GM19035 (cell line): ENCODE measurements around the gene CAP2.
A peak's percentile ranks its signal among the peaks of the same experiment; 100 is the strongest.
"Not testable (repeated sequence)": the region's sequence is repeated elsewhere in the genome, so short reads cannot be mapped to it uniquely, and the experiment has no call there.

Experiments used
- ATAC-seq: cut with Tn5 transposase; IDR thresholded peaks from one replicate; pipeline ENCODE4 v1.9.1; 2021; ENCODE audit not compliant: unreplicated experiment

CAP2 gene

DNA sequence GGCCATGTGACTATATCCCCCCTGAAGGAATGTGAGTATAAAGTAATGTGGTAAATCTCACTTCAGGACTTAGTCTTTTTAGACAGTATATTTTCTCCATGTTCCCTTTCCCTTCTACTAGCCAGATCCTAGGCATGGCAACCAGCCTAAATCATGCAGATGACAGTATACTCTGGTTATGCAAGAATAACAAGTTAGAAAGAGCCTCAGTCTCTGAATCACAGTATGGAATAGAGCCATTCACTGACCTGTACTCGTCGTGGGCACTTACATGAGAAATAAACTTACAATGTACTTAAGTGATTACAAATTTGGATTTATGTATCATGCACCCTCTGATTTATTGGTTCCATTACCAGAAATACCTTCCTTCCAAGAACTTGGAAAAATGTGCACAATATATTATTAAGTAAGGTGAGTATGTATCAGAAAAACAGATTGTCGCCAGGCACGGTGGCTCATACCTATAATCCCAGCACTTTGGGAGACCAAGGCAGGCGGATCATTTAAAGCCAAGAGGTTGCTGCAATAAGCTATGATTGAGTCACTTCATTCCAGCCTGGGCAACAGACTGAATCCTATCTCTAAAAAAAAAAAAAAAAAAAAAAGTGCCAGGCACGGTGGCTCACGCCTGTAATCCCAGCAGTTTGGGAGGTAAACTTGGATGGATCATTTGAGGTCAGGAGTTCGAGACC is 181.6 kb downstream of the CAP2 start:
- no peak for ATAC-seq

DNA sequence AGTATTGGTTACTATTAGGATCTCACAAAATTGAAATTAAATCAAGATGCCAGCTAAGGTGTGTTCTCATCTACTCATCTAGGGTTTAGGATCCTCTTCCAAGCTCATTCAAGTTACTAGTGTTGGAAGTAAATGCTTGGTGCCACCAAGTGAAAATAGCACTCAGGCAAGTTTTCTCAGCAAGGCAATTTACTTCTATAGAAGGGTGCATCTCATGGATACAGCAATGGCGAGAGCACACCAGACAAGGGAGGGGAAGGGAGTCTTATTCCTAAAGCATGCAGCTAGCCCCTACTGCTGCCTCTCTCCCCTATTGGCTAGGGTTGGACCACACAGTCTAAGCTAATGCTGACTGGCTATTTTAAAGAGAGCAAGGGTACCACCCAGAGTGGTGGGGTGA is 183.7 kb downstream of the CAP2 start:
- ATAC-seq: no peak

DNA sequence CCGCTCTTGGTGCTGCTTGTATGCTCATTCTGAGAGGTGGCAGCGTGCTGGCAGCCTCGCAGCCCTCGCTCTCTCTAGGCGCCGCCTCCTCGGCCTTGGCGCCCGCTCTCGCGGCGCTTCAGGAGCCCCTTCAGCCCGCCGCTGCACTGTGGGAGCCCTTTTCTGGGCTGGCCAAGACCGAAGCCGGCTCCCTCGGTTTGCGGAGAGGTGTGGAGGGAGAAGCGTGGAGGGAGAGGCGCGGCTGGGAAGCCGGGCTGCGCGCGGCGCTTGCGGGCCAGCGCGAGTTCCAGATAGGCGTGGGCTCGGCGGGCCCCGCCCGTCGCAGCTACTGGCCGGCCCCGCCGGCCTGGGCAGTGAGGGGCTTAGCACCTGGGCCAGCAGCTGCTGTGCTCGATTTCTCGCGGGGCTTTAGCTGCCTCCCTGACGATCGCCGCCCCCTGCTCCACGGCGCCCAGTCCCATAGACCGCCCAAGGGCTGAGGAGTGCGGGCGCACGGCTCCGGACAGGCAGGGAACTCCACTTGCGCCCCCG is 187.2 kb downstream of the CAP2 start:
- no peak for ATAC-seq

DNA sequence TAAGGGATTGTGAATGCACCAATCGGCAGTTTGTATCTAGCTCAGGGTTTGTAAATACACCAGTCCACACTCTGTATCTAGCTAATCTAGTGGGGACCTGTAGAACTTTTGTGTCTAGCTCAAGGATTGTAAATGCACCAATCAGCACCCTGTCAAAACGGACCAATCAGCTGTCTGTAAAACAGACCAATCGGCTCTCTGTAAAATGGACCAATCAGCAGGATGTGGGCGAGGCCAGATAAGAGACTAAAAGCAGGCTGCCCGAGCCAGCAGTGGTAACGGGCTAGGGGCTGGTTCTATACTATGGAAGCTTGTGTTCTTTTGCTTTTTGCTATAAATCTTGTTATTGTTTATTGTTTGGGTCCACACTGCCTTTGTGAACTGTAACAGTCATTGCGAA is 187.9 kb downstream of the CAP2 start:
- not testable (repeated sequence) for ATAC-seq

DNA sequence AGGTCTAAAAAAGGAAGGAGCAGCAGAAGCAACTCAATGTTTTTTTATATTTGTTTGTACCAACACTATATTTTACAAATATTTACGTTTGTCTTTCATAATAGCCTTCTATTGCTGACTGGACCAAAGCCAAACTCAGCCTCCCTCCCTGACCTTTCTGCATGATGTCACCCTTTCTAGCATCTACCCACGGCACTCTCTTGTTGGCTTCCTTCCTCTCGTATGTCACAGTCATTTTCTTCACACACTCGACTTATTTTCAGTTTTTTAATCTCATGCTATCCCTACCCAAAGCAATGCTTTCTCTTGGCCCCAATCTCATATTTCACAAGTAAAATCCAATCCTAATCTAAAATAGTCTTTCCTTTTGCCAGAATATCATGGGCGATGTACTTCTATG is 190.4 kb downstream of the CAP2 start:
- ATAC-seq: no peak

DNA sequence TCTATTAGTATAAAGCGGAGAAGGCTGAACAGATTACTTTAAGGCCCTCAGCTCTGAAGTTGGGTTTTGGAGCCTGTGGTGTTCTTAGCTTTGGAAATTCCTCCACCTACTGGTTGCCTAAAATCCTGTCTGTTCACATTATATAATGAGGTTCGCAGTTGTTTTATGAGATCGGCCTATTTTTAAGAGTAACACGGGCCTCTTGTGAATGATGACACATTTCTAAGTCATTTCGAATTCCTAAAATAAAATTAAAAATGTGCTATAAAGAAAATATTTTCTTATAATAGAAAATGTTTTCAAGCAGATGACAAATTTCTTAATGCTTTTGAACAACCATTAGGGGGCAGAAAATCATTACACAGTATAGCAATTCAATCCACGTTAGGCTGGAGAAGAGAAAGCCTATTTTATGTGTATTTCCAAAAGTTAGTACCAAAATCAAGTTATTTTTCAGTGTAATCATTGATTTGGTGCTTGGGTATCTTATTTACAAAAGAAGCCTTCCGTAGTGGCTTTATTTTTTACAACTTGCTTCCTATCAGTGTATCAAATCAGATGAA is 190.9 kb downstream of the CAP2 start:
- no peak for ATAC-seq

DNA sequence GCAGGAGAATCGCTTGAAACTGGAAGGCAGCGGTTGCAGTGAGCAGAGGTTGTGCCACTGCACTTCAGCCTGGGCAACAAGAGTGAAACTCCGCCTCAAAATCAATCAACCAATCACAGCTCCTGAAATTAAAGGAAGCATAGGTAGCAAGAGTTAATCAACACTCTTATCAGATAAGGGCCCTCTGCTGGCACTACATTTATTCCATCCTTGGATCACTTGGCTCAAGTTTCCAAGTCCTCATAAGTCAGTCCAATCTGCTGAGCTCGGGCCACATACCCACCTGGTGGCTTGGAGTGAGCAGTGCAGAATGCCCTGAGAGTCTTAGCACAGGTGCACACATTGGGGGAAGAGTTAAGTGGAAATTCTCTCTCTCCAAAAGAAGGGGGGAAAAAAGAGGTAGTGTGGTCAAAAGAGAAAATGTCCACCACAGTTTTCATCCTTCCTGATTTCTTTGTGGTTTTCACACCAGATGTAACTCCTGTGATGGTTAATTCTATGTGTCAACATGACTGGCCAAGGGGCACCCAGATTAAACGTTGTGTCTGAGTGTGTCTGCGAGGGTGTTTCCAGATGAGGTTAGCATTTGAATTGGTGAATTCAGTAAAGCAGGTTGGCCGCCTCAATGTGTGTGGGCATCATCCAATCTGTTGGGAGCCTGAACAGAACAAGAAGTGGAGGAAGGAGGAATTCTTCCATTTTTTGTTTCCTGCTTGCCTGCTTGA is 192.5 kb downstream of the CAP2 start:
- ATAC-seq: no peak

DNA sequence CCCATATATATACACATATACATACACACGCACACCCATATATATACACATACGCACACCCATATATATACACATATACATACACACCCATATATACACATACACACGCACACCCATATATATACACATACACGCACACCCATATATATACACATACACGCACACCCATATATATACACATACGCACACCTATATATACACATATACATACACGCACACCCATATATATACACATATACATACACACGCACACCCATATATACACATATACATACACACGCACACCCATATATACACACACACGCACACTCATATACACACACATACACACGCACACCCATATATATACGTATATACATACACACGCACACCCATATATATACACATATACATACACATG is 193.2 kb downstream of the CAP2 start:
- ATAC-seq: not testable (repeated sequence)

DNA sequence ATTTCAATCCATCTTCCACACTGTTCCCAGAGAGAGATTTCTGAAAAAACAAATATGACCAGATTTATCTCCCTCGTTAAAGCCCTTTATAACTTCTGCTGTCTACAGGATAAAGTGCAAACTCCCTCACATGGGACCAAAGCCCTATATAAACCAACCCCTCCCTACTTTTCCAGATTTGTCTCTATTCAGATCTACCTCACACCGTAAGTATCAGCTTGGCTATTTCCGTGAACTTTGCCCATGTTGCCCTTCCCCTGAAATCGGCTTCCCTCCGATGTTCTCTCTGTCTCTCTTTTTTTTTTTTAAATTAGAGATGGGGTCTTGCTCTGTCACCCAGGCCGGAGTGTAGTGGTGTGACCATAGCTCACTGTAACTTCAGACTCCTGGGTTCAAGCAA is 194.6 kb downstream of the CAP2 start:
- no peak for ATAC-seq

DNA sequence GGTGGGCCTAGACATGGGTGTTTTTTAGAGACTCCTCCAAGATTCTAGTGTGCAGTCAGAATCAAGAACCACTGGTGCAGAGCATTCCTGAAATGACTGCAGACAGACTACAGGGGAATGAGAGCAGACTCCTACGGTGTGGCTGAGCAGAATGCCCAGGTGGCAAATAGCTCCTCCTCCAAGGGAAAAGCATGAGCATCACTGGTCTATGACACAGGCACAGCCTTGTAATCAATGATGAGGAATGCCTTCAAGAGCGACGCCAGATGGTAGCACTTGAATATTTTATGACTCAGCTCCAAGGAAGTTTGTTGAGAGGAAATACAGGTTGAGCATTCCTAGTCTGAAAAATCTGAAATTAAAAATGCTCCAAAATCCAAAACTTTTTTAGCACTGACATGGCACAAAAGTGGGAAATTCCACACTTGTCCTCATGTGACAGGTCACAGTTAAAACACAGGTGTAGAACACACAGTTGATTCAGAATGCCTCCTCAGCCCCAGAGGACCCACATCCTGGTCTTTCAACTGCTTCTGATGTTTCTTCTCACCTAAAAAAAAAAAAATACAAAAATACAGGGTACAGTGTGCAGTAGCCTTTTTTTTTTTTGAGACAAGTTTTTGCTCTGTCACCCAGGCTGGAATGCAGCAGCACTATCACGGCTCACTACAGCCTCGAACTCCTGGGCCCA is 196.2 kb downstream of the CAP2 start:
- no peak for ATAC-seq

DNA sequence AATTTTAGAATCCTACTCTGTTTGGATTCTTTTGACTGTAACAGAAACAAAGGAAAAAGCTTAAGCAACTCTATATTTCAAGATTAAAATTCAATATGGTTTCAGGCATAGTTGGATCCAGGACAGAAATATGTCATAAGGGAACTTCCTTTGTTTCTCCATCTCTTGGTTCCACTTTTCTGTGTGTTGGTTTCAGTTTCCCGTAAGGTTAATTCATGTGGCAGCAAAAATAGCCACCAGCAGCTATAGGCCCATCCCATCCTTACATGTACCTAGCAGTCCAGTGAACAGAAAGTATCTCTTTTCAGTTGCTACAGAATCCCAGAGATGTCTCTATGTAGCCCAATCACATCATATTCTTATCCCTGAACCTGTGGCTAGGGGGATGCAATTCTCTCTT is 197.9 kb downstream of the CAP2 start:
- ATAC-seq: no peak

DNA sequence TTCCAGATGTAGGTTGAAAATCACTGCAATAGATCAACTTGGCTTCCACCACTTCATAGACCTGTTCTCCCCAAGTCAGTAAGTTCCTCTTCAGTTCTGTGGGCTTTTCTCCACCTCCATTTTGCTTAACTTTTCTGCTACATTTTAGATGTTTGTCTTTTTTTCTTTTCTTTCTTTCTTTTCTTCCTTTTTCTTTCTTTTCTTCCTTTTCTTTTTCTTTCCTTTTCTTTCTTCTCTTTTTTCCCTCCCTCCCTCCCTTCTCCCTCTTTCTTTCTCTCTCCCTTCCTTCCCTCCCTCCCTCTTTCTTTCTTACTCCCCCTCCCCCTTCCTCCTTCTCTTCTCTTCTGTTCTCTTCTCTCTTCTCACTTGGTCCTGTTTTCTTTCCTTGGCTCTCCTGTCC is 199.9 kb downstream of the CAP2 start:
- no peak for ATAC-seq

DNA sequence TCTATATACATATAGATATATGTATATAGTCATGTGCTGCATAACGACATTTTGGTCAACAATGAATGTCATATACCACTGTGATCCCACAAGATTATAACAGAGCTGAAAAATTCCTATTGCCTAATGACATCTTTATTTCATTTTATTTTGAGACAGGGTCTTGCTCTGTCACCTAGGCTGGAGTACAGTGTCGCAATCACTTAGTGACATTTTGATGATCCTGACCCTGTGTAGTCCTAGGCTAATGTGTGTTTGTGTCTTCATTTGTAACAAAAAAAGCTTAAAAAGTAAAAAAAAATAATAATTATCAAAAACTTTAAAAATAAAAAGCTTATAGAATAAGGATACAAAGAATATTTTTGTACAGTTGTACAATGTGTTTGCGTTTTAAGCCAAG is 202.7 kb downstream of the CAP2 start:
- no peak for ATAC-seq

DNA sequence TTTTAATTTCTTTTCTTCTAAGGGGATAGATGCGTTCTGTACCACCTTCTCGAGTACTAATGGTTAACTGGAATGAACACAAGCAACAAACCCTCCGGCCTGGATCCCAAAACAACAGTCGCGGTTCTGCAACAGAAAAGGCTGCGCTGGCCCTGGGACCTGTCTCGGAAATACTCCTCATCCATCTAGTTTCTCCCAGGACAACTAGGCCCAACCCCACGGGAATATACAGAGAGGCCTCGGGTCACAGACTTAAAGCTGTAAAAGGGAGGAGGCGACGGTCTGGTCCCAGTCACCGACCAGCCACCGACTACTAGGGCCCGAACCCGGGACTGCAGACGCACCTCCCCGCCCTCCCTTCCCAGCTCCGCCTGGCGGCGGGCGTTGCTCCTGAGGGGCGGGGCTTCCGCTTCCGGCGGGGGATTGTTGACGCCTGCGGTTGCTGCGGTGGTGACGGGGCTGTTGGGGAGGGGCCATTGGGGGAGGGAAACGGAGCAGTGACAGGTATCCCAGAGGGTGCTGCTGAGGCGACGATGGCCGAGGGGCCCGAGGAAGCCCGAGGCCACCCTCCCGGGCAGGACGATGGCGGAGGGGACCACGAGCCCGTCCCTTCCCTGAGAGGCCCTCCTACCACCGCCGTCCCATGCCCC is 206.6 kb downstream of the CAP2 start, which contains the start of gene FAM8A1:
Gene FAM8A1, plus strand, starts transcription at position 426 of the 650 bp plus-strand sequence. Its CDS starts 108 bp downstream, at position 534.
- peak; percentile 93 for ATAC-seq

DNA sequence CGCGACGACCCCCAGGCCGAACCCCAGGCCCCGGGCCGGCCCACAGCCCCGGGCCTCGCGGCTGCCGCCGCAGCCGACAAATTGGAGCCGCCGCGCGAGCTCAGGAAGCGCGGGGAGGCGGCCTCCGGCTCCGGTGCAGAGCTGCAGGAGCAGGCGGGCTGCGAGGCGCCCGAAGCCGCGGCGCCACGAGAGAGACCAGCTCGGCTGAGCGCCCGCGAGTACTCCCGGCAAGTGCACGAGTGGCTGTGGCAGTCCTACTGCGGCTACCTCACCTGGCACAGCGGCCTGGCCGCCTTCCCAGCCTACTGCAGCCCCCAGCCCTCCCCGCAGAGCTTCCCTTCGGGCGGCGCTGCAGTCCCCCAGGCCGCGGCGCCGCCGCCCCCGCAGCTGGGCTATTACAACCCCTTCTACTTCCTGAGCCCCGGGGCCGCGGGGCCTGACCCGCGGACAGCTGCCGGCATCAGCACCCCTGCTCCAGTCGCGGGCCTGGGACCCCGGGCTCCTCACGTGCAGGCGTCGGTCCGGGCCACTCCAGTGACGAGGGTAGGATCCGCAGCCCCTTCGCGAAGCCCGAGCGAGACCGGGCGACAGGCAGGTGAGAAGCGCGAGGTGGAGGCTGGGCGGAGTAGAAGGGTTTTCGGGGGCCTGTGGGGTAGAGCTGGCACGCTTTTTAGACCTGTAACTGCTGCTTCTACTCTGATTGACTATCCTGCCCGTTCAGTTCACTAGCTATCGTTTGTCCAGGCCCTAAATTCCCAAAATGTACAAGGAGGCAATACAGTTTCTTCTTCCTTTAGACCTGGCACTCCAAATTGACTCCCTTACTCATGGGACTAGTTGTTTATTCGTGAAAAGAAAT is 207.4 kb downstream of the CAP2 start:
- ATAC-seq: peak; percentile 55

DNA sequence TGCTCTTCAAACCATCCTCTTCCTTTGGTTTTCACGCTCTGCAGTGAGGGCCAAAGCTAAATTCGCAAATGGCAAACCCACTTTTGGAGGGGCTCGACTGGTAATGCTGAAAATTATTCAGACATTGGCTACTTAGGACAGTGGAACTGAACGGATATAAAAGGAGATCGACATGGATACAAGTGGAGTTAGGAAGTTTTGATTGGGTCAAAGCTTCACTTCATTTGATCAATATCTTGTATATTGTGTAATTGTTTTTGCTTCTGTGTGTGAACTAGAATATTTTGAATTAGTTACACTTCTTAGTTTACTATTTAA is 207.9 kb downstream of the CAP2 start:
- no peak for ATAC-seq

DNA sequence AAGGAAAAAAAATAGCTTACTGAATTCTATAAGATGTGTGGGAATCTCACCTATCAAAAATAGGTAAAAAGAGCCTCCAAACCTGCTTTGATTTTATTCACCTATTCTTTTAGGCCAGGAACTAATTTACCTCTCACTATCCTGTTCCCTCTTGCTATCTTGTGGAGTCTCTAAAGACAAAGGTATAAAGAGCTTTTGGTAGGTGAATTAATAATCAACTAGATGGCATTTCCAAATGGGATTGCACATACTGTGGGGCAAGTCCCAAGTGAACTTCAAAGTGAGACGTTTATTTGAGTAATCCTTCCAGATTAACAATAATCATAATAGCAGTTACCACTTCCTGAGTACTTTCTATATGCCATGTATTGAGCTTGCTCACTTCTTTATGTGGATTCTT is 209.5 kb downstream of the CAP2 start:
- no peak for ATAC-seq

DNA sequence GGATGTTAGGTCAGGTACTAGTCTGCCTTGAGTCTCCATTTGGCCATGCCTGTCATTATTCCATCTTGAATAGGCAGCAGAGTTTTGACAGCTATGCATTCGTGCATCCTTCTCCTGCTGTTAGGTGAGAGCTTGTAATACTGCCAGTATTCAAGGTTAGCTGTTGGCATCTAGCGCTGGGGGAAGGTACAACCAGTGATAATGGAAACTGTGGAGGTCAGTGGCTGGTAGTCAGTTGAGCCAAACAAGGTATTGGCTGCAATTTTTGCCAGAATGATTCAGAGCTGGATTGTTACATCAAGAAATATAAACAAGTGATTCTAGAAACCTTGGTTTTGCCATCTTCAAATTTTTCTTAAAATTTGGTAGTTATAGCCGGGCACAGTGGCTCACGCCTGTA is 213.2 kb downstream of the CAP2 start:
- no peak for ATAC-seq
